Naive B cell (primary cell): ENCODE measurements around the gene TRIM9. TPM values are rescaled to one million over a fixed set of nuclear protein-coding genes. Genes with fewer than 3 reads are reported as not detected.

Experiments used
- ATAC-seq, 2 donors: fragments of 150-1000 bp; cut with Tn5 transposase; 2 replicates each; pipeline ENCODE4 v1.10.0; 2021; ENCODE audit warnings: low read depth in 2 of 2, mild to moderate bottlenecking in 2 of 2, moderate library complexity in 2 of 2
- DNase-seq: peaks from one replicate; pipeline ENCODE4 v3.0.0; 2022
- H3K27ac Mint-ChIP-seq, 6 donors: one replicate each; pipeline ENCODE4 v1.8.0; 2020 to 2022; ENCODE audit warnings: mild to moderate bottlenecking in 6 of 6, mixed read lengths in 6 of 6, moderate library complexity in 5 of 6, inconsistent platforms in 2 of 6
- H3K27me3 Mint-ChIP-seq, 3 donors: one replicate each; pipeline ENCODE4 v1.8.0; 2021 to 2022; ENCODE audit warnings: mixed read lengths in 3 of 3, mild to moderate bottlenecking in 1 of 3
- H3K36me3 Mint-ChIP-seq, 2 donors: one replicate each; pipeline ENCODE4 v1.8.0; 2020 to 2022; ENCODE audit warnings: mixed read lengths in 2 of 2, inconsistent platforms in 1 of 2, mild to moderate bottlenecking in 1 of 2
- H3K4me1 Mint-ChIP-seq, 3 donors: one replicate each; pipeline ENCODE4 v1.8.0; 2020 to 2022; ENCODE audit warnings: mixed read lengths in 3 of 3, inconsistent platforms in 1 of 3, mild to moderate bottlenecking in 1 of 3, moderate library complexity in 1 of 3
- H3K4me3 Mint-ChIP-seq, 8 donors: one replicate each; pipeline ENCODE4 v1.8.0; 2020 to 2022; ENCODE audit warnings: mild to moderate bottlenecking in 8 of 8, mixed read lengths in 8 of 8, moderate library complexity in 8 of 8, inconsistent platforms in 2 of 8
- H3K9me3 Mint-ChIP-seq, 7 donors: one replicate each; pipeline ENCODE4 v1.8.0; 2020 to 2022; ENCODE audit warnings: mixed read lengths in 7 of 7, mild to moderate bottlenecking in 5 of 7, inconsistent platforms in 2 of 7, moderate library complexity in 1 of 7
- polyA plus RNA-seq, 6 donors: library from polyadenylated mRNA; unstranded; fragments of 300-500 nt; fragmentation: Illumina TruSeq; gene quantifications; one replicate each; pipeline ENCODE4 v1.2.3, GENCODE V29; 2021; ENCODE audit warnings: low read depth in 6 of 6

Gene TRIM9
- polyA plus RNA-seq, 6 donors from 2014 or later = 0.15 to 0.21 (median 0.16) TPM; not detected in 3

- H3K27ac Mint-ChIP-seq = no peak overlapping the region
- ATAC-seq = no peak
- H3K4me1 Mint-ChIP-seq = no peaks in the 10 kb centered on the region
- no peaks in the 10 kb centered on the region for H3K9me3 Mint-ChIP-seq
- DNase-seq = no peak
- H3K4me3 Mint-ChIP-seq = no peak overlapping the region
- no peaks in the 10 kb centered on the region for H3K36me3 Mint-ChIP-seq
- peaks cover 0 to 7% (median 7%) of the 10 kb centered on the region in 3 donors for H3K27me3 Mint-ChIP-seq
Observed at GRCh38 chr14:51028851-51029754, 65.8 kb downstream of the TRIM9 start.

- Mint-ChIP-seq H3K27me3 (peaks cover 0 to 7% (median 7%) of the 10 kb centered on the region in 3 donors), H3K9me3 (no peaks in the 10 kb centered on the region), H3K27ac (no peak overlapping the region), H3K4me1 (no peaks in the 10 kb centered on the region), H3K36me3 (no peaks in the 10 kb centered on the region), H3K4me3 (no peak overlapping the region)
- ATAC-seq (no peak), DNase-seq (no peak)
Observed at GRCh38 chr14:51028361-51028760, 66.5 kb downstream of the TRIM9 start.

DNA sequence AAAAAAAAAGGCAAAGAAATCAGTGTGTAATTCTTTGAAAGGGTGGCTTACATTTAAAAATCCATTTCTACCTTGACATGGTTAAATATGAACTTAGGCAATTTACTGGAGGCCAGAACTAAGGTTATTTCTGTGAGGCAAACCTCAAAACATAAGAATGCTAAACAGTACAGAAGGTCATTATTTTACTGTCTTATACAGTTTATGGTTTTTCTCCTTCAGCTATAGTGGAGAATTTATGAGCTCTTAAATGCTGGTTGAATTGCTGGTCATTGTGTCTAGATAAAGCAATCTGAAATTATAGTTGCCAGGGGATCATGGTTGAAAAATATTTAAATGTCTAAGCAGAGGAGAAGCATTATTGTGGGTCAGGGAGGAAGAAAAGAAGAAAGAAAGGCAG is 70.5 kb downstream of the TRIM9 start:
- H3K27me3 Mint-ChIP-seq = peaks cover 0 to 7% (median 4%) of the 10 kb centered on the region in 3 donors
- ATAC-seq (no peak), DNase-seq (no peak)
- H3K4me3 Mint-ChIP-seq = no peak overlapping the region
- H3K4me1 Mint-ChIP-seq = no peaks in the 10 kb centered on the region
- H3K9me3 Mint-ChIP-seq = peaks cover 0 to 3% (median 0%) of the 10 kb centered on the region in 7 donors
- H3K27ac Mint-ChIP-seq = no peak overlapping the region
- H3K36me3 Mint-ChIP-seq = no peaks in the 10 kb centered on the region

- H3K36me3 Mint-ChIP-seq = no peaks in the 10 kb centered on the region
- H3K4me1 Mint-ChIP-seq = no peaks in the 10 kb centered on the region
- peaks cover 0 to 6% (median 4%) of the 10 kb centered on the region in 3 donors for H3K27me3 Mint-ChIP-seq
- ATAC-seq (no peak), DNase-seq (no peak)
- H3K27ac Mint-ChIP-seq = no peak overlapping the region
- H3K9me3 Mint-ChIP-seq = peaks cover 0 to 3% (median 0%) of the 10 kb centered on the region in 7 donors
- no peak overlapping the region for H3K4me3 Mint-ChIP-seq
Observed at GRCh38 chr14:51023964-51024363, 70.9 kb downstream of the TRIM9 start.

GRCh38 chr14:51022769-51023168 is 72.1 kb downstream of the TRIM9 start:
- Mint-ChIP-seq H3K4me1 (no peaks in the 10 kb centered on the region), H3K4me3 (no peak overlapping the region), H3K27ac (no peak overlapping the region), H3K36me3 (no peaks in the 10 kb centered on the region), H3K27me3 (no peaks in the 10 kb centered on the region), H3K9me3 (peaks cover 0 to 3% (median 0%) of the 10 kb centered on the region in 7 donors)
- DNase-seq = no peak
- ATAC-seq = no peak

DNA sequence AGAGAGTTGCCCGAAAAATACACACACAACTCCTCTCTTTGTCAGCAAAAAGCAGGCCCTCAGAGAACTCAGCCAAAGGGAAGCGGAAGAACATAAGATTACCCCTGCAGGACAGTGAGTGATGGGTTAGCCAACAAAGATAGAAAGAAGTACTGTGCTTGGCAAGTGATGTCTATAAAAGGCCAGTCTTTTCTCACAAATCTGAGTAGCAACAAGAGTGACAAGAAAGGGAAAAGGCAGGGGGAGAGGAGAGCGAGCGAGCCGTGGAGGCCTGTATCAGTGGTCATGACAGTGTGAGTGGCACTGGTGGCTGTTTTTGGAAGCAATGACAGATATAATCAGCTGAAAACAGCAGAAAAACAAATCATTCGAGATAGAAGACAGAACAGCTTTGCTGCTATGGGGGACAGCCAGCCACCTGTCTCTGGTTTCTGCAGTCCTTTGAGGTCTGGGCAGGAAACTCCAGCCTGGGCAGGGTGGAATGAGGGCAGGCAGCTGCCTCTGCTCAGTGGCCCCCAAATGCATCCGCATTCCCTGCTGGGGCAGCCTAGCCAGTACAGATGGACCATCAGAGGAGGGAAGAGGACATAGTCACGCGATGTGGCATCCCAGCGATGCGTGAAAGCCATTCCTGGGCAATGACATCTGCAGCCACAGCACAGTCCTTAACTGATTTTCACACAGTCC is 74.7 kb downstream of the TRIM9 start:
- no peak overlapping the region for H3K4me3 Mint-ChIP-seq
- H3K27me3 Mint-ChIP-seq = no peaks in the 10 kb centered on the region
- H3K9me3 Mint-ChIP-seq = peaks cover 0 to 3% (median 0%) of the 10 kb centered on the region in 7 donors
- DNase-seq (no peak), ATAC-seq (no peak)
- no peaks in the 10 kb centered on the region for H3K4me1 Mint-ChIP-seq
- peak overlapping the region in 2 of 6 donors; percentile 5 to 57 for H3K27ac Mint-ChIP-seq
- no peaks in the 10 kb centered on the region for H3K36me3 Mint-ChIP-seq

DNA sequence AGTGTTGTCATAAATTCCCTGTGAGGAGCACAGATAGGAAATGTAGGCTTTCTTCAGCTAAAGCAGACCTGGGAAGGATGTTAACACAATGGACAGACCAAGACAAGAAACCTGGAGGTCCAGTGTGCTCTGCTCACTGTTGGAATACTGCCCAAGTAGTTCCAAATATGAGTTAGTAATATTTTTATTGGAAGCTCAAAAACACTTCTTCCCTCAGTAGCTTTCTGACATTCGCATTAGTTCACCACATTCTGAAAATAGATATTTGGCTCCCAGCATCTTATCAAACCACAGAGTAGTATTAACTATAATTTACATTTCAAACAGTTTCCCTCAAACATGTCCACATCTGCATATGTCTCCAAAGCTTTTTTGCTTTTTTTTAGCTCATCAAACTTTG is 75.8 kb downstream of the TRIM9 start:
- Mint-ChIP-seq H3K4me1 (no peaks in the 10 kb centered on the region), H3K36me3 (no peaks in the 10 kb centered on the region), H3K27ac (no peak overlapping the region), H3K27me3 (no peaks in the 10 kb centered on the region), H3K9me3 (peaks cover 0 to 3% (median 0%) of the 10 kb centered on the region in 7 donors), H3K4me3 (no peak overlapping the region)
- no peak for ATAC-seq
- DNase-seq = no peak

DNA sequence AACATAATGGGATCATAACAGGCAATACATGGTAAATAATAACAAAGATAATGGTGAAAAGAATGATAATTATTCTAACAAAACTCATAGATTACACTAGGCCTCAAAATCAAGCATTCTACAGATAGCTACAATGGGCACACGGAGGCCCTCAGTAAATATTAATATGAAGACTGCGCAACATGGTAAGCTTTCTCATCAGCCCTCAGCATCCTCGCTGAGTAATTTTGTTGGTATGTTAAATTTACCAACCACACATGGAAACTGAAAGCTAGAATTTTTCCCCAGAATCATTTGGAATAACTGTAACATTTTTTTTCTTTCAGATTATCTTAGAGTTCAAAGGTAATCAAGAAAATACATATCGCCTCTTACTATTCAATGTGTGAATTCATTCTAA is 76.4 kb downstream of the TRIM9 start:
- no peaks in the 10 kb centered on the region for H3K4me1 Mint-ChIP-seq
- no peaks in the 10 kb centered on the region for H3K36me3 Mint-ChIP-seq
- ATAC-seq (no peak), DNase-seq (no peak)
- peaks cover 0 to 3% (median 0%) of the 10 kb centered on the region in 7 donors for H3K9me3 Mint-ChIP-seq
- no peak overlapping the region for H3K4me3 Mint-ChIP-seq
- no peaks in the 10 kb centered on the region for H3K27me3 Mint-ChIP-seq
- H3K27ac Mint-ChIP-seq = no peak overlapping the region

DNA sequence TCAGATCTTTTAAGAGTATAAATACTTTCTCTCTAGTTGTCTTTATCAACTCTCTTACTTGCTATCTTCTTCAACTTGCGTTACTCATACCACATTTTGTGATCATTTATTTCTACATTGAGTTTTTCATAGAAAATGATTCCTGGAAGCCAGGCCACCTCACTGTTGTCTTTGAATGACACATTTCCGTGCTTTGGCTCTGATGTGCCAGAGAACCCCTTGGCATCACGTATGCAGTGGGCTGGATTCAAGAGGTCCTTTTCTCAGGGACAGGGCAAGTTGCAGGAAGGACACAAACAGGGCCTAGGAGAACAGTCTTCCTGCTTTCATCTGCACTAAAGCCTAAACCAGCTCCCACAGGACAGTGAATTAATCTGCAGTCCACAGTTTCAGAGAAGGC is 80.3 kb downstream of the TRIM9 start:
- no peak for DNase-seq
- no peak for ATAC-seq
- Mint-ChIP-seq H3K4me1 (no peaks in the 10 kb centered on the region), H3K27me3 (no peaks in the 10 kb centered on the region), H3K36me3 (no peaks in the 10 kb centered on the region), H3K9me3 (no peaks in the 10 kb centered on the region), H3K4me3 (no peak overlapping the region), H3K27ac (no peak overlapping the region)

DNA sequence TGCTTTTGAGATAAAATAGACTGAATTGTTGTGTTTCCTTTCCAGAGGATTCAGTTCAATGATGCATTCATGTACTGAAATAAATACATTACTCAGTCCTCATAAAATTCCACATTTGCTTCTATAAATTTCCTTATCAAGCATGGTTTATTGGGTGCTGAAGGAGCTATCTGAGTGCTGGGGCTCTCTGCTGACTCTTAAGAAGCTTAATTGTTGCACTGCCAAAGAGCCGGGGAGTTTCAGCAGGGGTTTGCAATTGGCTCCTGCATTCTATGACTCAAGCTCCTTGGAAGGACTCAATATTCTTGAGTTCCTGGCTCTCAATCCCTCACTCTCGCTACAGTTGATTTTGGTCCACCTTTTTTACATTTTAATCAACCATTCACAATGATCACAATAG is 80.8 kb downstream of the TRIM9 start:
- DNase-seq (no peak), ATAC-seq (no peak)
- no peaks in the 10 kb centered on the region for H3K27me3 Mint-ChIP-seq
- peak overlapping the region in 1 of 6 donors; percentile 15 for H3K27ac Mint-ChIP-seq
- H3K36me3 Mint-ChIP-seq = no peaks in the 10 kb centered on the region
- no peak overlapping the region for H3K4me3 Mint-ChIP-seq
- H3K4me1 Mint-ChIP-seq = no peaks in the 10 kb centered on the region
- H3K9me3 Mint-ChIP-seq = no peaks in the 10 kb centered on the region

GRCh38 chr14:51012055-51012454 is 82.8 kb downstream of the TRIM9 start:
- ATAC-seq (no peak), DNase-seq (no peak)
- H3K27ac Mint-ChIP-seq = no peak overlapping the region
- no peaks in the 10 kb centered on the region for H3K4me1 Mint-ChIP-seq
- no peaks in the 10 kb centered on the region for H3K9me3 Mint-ChIP-seq
- H3K36me3 Mint-ChIP-seq = no peaks in the 10 kb centered on the region
- no peaks in the 10 kb centered on the region for H3K27me3 Mint-ChIP-seq
- no peak overlapping the region for H3K4me3 Mint-ChIP-seq

- no peaks in the 10 kb centered on the region for H3K36me3 Mint-ChIP-seq
- DNase-seq (no peak), ATAC-seq (no peak)
- H3K27me3 Mint-ChIP-seq = no peaks in the 10 kb centered on the region
- peak overlapping the region in 1 of 6 donors; percentile 37 for H3K27ac Mint-ChIP-seq
- no peaks in the 10 kb centered on the region for H3K4me1 Mint-ChIP-seq
- H3K4me3 Mint-ChIP-seq = no peak overlapping the region
- no peaks in the 10 kb centered on the region for H3K9me3 Mint-ChIP-seq
Observed at GRCh38 chr14:51008446-51008845, 86.5 kb downstream of the TRIM9 start.

DNA sequence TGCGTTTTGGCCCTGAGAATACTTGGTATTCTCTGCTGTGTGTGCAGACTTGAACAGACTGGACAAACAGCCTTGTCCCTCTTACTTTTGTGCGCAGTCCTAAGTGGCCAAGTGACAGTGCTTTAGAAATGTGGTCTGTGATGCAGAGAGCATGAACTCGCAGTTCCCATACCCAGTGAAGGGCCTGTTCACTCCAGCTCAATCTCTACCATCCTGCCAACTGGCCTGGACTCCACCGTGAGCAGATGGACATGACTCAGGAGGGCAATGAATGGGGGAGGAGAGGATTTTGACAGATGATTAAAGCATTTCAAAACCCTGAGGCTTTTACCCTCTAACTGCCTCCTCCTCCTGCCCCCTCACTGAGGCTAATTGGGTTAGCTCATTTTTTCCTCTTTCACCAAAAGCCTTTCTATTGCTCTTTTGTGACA is 88.1 kb downstream of the TRIM9 start:
- Mint-ChIP-seq H3K27ac (no peak overlapping the region), H3K27me3 (no peaks in the 10 kb centered on the region), H3K4me1 (no peaks in the 10 kb centered on the region), H3K4me3 (no peak overlapping the region), H3K36me3 (no peaks in the 10 kb centered on the region), H3K9me3 (no peaks in the 10 kb centered on the region)
- ATAC-seq = no peak
- DNase-seq = no peak

GRCh38 chr14:51006324-51006723 is 88.6 kb downstream of the TRIM9 start:
- ATAC-seq = no peak
- no peak overlapping the region for H3K27ac Mint-ChIP-seq
- H3K9me3 Mint-ChIP-seq = no peaks in the 10 kb centered on the region

More at GRCh38 chr14:51006324-51006723, 88.6 kb downstream of the TRIM9 start:
- no peak for DNase-seq
- Mint-ChIP-seq H3K27me3 (no peaks in the 10 kb centered on the region), H3K4me1 (no peaks in the 10 kb centered on the region), H3K4me3 (no peak overlapping the region), H3K36me3 (no peaks in the 10 kb centered on the region)
